ENCODE data around the gene MYH4.

- no peak for TF ChIP-seq POLR2AphosphoS5 (IDR thresholded peaks at IDR 0.05)
- TF ChIP-seq CTCF (IDR thresholded peaks at IDR 0.05 in 8 of 11, conservative IDR thresholded peaks at IDR 0.05 in 3 of 11) = no peak
- no peak for TF ChIP-seq POLR2A (IDR thresholded peaks at IDR 0.05)
Observed at GRCh38 chr17:10499950-10500349, 30.6 kb upstream of the MYH4 start.
